GM23338 (cell line): ENCODE results near the gene PSMG4. TPM values are rescaled to one million over a fixed set of nuclear protein-coding genes. Genes with fewer than 3 reads are reported as not detected.
A peak's percentile ranks its signal among the peaks of the same experiment; 100 is the strongest.

Experiments used
- ATAC-seq: fragments of 200-7000 bp; cut with Tn5 transposase; 3 replicates; pipeline ENCODE4 v1.9.1; 2020
- DNase-seq: peaks from one replicate; pipeline ENCODE4 v3.0.0-alpha.2; 2015; ENCODE audit warnings: low spot score
- H2AFZ ChIP-seq: fragments of 200-600 bp; sonication (generic); 2 replicates; pipeline ENCODE4 v1.8.0; 2016; ENCODE audit warnings: antibody characterized with exemption, mild to moderate bottlenecking, moderate library complexity
- H3F3A ChIP-seq: fragments of 200-600 bp; sonication (generic); replicated peaks from 2 replicates; pipeline ENCODE4 v1.8.0; 2017; ENCODE audit warnings: antibody characterized with exemption, mixed run types, low read depth
- H3K27ac ChIP-seq: fragments of 200-600 bp; sonication (generic); 2 replicates; pipeline ENCODE4 v1.6.1; 2016; ENCODE audit warnings: low read depth
- H3K27me3 ChIP-seq: fragments of 200-600 bp; sonication (generic); 2 replicates; pipeline ENCODE4 v1.8.0; 2016; ENCODE audit warnings: mild to moderate bottlenecking, mixed run types, moderate library complexity; ENCODE audit not compliant: insufficient read depth
- H3K36me3 ChIP-seq: fragments of 200-600 bp; sonication (generic); 2 replicates; pipeline ENCODE4 v1.8.0; 2016; ENCODE audit warnings: mild to moderate bottlenecking; ENCODE audit not compliant: insufficient read depth
- H3K4me1 ChIP-seq: fragments of 200-600 bp; sonication (generic); 2 replicates; pipeline ENCODE4 v1.8.0; 2016; ENCODE audit warnings: mild to moderate bottlenecking, moderate library complexity; ENCODE audit not compliant: insufficient read depth
- H3K4me2 ChIP-seq: fragments of 200-600 bp; sonication (generic); 2 replicates; pipeline ENCODE4 v1.7.1; 2017; ENCODE audit warnings: mixed run types
- H3K4me3 ChIP-seq: fragments of 200-600 bp; sonication (generic); 2 replicates; pipeline ENCODE4 v1.6.1; 2016; ENCODE audit warnings: mixed run types
- H3K79me2 ChIP-seq: fragments of 200-600 bp; sonication (generic); replicated peaks from 2 replicates; pipeline ENCODE4 v1.8.0; 2017; ENCODE audit warnings: mild to moderate bottlenecking; ENCODE audit not compliant: insufficient read depth
- H3K9me2 ChIP-seq: fragments of 200-600 bp; sonication (generic); 2 replicates; pipeline ENCODE4 v1.8.0; 2017; ENCODE audit not compliant: insufficient read depth
- H4K20me1 ChIP-seq: fragments of 200-600 bp; sonication (generic); replicated peaks from 2 replicates; pipeline ENCODE4 v1.8.0; 2017; ENCODE audit warnings: mild to moderate bottlenecking; ENCODE audit not compliant: insufficient read depth
- H3K27ac Mint-ChIP-seq: 2 replicates; pipeline ENCODE4 v1.8.0; 2020; ENCODE audit warnings: inconsistent platforms, mild to moderate bottlenecking, moderate library complexity, mixed read lengths
- H3K27me3 Mint-ChIP-seq: 3 replicates; pipeline ENCODE4 v1.8.0; 2022; ENCODE audit warnings: low read depth, mild to moderate bottlenecking, moderate library complexity, mixed read lengths, inconsistent platforms; ENCODE audit not compliant: insufficient read depth, poor library complexity
- H3K36me3 Mint-ChIP-seq: 3 replicates; pipeline ENCODE4 v1.8.0; 2021; ENCODE audit warnings: low read depth, mild to moderate bottlenecking, inconsistent platforms, moderate library complexity, mixed read lengths
- H3K4me1 Mint-ChIP-seq: 3 replicates; pipeline ENCODE4 v1.8.0; 2020; ENCODE audit warnings: mild to moderate bottlenecking, inconsistent platforms, mixed read lengths
- H3K4me3 Mint-ChIP-seq: 3 replicates; pipeline ENCODE4 v1.8.0; 2021; ENCODE audit warnings: moderate library complexity, mild to moderate bottlenecking, inconsistent platforms, mixed read lengths
- H3K9me3 Mint-ChIP-seq: 3 replicates; pipeline ENCODE4 v1.8.0; 2020; ENCODE audit warnings: moderate library complexity, mild to moderate bottlenecking, inconsistent platforms, mixed read lengths
- CREB1 ChIP-seq: fragments of 250-450 bp; sonication (Bioruptor Pico); IDR thresholded peaks from 2 replicates; pipeline ENCODE4 v1.5.0; 2020; ENCODE audit warnings: low read depth, mild to moderate bottlenecking, moderate library complexity
- NANOG ChIP-seq: IDR thresholded peaks from 2 replicates; pipeline ENCODE4 v1.6.1; 2016; ENCODE audit warnings: antibody characterized with exemption, borderline replicate concordance
- polyA plus RNA-seq: library from polyadenylated mRNA; unstranded; fragments of >200 nt; fragmentation: Nextera tagmentation; extraction: Ambion mirVana; gene quantifications from 2 replicates; pipeline ENCODE4 v1.2.1, GENCODE V29; 2016
- total RNA-seq: library from RNA; depleted of rRNA; stranded (reverse); fragments of >200 nt; shearing (Covaris generic); gene quantifications from 2 replicates; pipeline ENCODE4 v1.2.3, GENCODE V29; 2014
- TF ChIP-seq, protein P1 (sequence below): fragments of 250-450 bp; sonication (Bioruptor Pico); IDR thresholded peaks from 2 replicates; pipeline ENCODE4 v1.5.0; 2020; ENCODE audit warnings: mild to moderate bottlenecking, moderate library complexity
- TF ChIP-seq, protein P2 (sequence below), 2 experiments: fragments of 200-600 bp in 1 of 2; sonication (generic) in 1 of 2; conservative IDR thresholded peaks; 2 replicates each; pipeline versions ENCODE4 v1.5.1 to v1.6.1; 2016 to 2017; ENCODE audit warnings: antibody characterized with exemption in 2 of 2, low read depth in 2 of 2, mild to moderate bottlenecking in 2 of 2, moderate library complexity in 1 of 2

PSMG4 gene
- total and polyA plus RNA-seq, 2 experiments from 2014 or later: 37.2 to 168 TPM

DNA sequence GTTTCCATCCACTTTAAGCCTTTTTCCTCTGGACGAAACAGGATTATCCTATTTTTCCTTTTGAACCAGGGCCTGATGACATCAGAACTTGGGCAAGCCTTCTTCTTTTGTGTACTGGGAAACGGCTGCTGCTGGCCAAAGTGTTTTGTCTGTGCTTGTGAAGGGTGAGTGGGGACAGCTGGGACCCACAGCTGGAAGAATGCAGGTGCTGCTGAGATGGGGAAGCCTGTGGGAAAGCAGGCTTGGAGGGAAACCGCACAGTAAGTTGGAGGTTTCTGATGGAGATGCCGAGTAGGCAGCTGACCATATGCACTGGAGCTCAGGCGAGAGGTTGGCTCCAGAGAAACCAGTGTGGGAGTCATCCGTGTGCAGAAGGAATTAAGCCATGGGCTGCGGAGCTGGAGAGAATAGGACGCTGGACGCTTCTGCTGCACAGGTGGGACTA is 8.5 kb upstream of the PSMG4 start (continued):
- TF ChIP-seq, protein P1, sequence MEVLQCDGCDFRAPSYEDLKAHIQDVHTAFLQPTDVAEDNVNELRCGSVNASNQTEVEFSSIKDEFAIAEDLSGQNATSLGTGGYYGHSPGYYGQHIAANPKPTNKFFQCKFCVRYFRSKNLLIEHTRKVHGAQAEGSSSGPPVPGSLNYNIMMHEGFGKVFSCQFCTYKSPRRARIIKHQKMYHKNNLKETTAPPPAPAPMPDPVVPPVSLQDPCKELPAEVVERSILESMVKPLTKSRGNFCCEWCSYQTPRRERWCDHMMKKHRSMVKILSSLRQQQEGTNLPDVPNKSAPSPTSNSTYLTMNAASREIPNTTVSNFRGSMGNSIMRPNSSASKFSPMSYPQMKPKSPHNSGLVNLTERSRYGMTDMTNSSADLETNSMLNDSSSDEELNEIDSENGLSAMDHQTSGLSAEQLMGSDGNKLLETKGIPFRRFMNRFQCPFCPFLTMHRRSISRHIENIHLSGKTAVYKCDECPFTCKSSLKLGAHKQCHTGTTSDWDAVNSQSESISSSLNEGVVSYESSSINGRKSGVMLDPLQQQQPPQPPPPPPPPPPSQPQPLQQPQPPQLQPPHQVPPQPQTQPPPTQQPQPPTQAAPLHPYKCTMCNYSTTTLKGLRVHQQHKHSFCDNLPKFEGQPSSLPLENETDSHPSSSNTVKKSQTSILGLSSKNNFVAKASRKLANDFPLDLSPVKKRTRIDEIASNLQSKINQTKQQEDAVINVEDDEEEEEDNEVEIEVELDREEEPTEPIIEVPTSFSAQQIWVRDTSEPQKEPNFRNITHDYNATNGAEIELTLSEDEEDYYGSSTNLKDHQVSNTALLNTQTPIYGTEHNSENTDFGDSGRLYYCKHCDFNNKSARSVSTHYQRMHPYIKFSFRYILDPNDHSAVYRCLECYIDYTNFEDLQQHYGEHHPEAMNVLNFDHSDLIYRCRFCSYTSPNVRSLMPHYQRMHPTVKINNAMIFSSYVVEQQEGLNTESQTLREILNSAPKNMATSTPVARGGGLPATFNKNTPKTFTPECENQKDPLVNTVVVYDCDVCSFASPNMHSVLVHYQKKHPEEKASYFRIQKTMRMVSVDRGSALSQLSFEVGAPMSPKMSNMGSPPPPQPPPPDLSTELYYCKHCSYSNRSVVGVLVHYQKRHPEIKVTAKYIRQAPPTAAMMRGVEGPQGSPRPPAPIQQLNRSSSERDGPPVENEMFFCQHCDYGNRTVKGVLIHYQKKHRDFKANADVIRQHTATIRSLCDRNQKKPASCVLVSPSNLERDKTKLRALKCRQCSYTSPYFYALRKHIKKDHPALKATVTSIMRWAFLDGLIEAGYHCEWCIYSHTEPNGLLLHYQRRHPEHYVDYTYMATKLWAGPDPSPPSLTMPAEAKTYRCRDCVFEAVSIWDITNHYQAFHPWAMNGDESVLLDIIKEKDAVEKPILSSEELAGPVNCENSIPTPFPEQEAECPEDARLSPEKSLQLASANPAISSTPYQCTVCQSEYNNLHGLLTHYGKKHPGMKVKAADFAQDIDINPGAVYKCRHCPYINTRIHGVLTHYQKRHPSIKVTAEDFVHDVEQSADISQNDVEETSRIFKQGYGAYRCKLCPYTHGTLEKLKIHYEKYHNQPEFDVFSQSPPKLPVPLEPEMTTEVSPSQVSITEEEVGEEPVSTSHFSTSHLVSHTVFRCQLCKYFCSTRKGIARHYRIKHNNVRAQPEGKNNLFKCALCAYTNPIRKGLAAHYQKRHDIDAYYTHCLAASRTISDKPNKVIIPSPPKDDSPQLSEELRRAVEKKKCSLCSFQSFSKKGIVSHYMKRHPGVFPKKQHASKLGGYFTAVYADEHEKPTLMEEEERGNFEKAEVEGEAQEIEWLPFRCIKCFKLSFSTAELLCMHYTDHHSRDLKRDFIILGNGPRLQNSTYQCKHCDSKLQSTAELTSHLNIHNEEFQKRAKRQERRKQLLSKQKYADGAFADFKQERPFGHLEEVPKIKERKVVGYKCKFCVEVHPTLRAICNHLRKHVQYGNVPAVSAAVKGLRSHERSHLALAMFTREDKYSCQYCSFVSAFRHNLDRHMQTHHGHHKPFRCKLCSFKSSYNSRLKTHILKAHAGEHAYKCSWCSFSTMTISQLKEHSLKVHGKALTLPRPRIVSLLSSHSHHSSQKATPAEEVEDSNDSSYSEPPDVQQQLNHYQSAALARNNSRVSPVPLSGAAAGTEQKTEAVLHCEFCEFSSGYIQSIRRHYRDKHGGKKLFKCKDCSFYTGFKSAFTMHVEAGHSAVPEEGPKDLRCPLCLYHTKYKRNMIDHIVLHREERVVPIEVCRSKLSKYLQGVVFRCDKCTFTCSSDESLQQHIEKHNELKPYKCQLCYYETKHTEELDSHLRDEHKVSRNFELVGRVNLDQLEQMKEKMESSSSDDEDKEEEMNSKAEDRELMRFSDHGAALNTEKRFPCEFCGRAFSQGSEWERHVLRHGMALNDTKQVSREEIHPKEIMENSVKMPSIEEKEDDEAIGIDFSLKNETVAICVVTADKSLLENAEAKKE (CRISPR knock-in tag): no peak
- no peak for TF ChIP-seq CREB1 (CRISPR knock-in tag)

DNA sequence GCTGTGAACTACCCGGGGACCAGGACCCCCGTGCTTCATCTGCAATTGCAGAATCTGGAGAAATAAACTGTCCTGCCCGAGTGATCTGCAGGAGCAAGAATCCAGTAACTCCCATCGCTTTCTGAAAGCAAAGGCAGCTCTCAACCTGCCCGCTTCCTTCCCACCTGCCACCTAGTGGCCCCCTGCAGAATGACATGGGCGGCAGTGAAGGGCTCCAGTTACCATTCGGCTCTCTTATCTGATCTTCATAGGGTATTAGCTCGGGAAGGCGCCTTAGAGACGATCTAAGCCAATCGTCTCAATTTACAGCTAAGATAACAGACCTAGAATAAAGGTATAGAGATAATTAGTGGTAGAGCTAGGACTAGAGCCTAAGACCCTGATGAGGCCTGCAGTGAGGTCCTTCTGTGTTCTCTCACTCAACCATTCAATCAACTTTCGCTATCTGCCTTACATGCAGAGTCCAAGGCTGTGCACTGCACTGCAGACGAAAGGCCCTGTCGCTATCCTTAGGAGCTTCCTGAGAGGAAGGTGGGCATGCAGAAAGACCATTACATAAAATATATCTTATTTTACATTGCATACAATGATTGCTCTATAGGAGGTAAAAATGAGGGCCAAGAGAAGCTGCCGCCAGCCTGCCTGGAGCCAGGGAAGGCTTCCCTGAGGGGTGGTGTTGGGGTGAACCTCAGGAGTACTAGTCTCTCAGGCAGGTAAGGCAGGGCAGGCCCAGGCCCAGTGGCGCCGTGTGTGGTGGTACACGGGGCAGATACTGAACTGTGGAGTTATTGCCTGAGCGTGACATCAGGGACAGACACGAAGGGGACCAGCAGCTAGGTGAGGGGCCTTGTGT is 7.1 kb upstream of the PSMG4 start:
- Mint-ChIP-seq H3K4me3 (no peak overlapping the region), H3K9me3 (peaks cover 8% of the 10 kb centered on the region), H3K27ac (no peak overlapping the region), H3K27me3 (peaks cover 8% of the 10 kb centered on the region), H3K4me1 (peaks cover 24% of the 10 kb centered on the region), H3K36me3 (peaks cover 10% of the 10 kb centered on the region)
- Histone ChIP-seq H3K4me2 (no peak overlapping the region), H3K36me3 (no peaks in the 10 kb centered on the region), H3K79me2 (no peaks in the 10 kb centered on the region), H4K20me1 (no peaks in the 10 kb centered on the region), H3K9me2 (no peaks in the 10 kb centered on the region), H3K4me1 (peaks cover 9% of the 10 kb centered on the region; the same call in 1 of the 2 replicates), H2AFZ (no peak overlapping the region), H3K27me3 (no peaks in the 10 kb centered on the region), H3K27ac (no peak overlapping the region), H3F3A (0 out of 2 replicates have a peak, but pooled peaks cover 6% of the 10 kb centered on the region), H3K4me3 (no peak overlapping the region)
- peak; percentile 89 for ATAC-seq
- no peak for TF ChIP-seq NANOG
- TF ChIP-seq, protein P2, sequence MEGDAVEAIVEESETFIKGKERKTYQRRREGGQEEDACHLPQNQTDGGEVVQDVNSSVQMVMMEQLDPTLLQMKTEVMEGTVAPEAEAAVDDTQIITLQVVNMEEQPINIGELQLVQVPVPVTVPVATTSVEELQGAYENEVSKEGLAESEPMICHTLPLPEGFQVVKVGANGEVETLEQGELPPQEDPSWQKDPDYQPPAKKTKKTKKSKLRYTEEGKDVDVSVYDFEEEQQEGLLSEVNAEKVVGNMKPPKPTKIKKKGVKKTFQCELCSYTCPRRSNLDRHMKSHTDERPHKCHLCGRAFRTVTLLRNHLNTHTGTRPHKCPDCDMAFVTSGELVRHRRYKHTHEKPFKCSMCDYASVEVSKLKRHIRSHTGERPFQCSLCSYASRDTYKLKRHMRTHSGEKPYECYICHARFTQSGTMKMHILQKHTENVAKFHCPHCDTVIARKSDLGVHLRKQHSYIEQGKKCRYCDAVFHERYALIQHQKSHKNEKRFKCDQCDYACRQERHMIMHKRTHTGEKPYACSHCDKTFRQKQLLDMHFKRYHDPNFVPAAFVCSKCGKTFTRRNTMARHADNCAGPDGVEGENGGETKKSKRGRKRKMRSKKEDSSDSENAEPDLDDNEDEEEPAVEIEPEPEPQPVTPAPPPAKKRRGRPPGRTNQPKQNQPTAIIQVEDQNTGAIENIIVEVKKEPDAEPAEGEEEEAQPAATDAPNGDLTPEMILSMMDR (conservative IDR thresholded peaks at IDR 0.05; ENCODE audit: low read depth in 2 of 2): peak; percentile 95 to 96
- peak; percentile 92 for DNase-seq
